PC-3 (cell line): ENCODE data around the gene CERKL. TPM values are rescaled to one million over a fixed set of nuclear protein-coding genes. Genes with fewer than 3 reads are reported as not detected.

Source experiments
- ATAC-seq: fragments of 200-7000 bp; cut with Tn5 transposase; 2 replicates; pipeline ENCODE4 v1.9.1; 2020; ENCODE audit warnings: mild to moderate bottlenecking, moderate library complexity
- BruUV-seq: library from RNA; stranded (reverse); fragments of 400-500 nt; replicated peaks from 2 replicates; lab custom pipeline; 2021; lab: Mats Ljungman, UMichigan
- CTCF ChIA-PET: fragments of 300-600 bp; sonication (Branson Sonifier 250); formaldehyde crosslinking; loops from one replicate; lab custom pipeline; 2022; ENCODE audit warnings: antibody characterized with exemption; lab: Charles Lee
- POLR2A ChIA-PET: fragments of 300-600 bp; sonication (Branson Sonifier 250); formaldehyde crosslinking; loops from one replicate; lab custom pipeline; 2022; ENCODE audit warnings: antibody characterized with exemption; ENCODE audit not compliant: unreplicated experiment; lab: Charles Lee
- DNase-seq: peaks from one replicate; pipeline ENCODE4 v3.0.0-alpha.2; 2015
- H2AFZ ChIP-seq: fragments of 300-600 bp; sonication (generic); 2 replicates; pipeline ENCODE4 v1.6.0; 2016; ENCODE audit warnings: antibody characterized with exemption, low read length
- H3F3A ChIP-seq: fragments of 300-600 bp; sonication (generic); one replicate; pipeline ENCODE4 v1.6.0; 2017; ENCODE audit warnings: antibody characterized with exemption, low read length, control low read depth, mild to moderate bottlenecking; ENCODE audit not compliant: unreplicated experiment
- H3K27ac ChIP-seq: fragments of 300-600 bp; sonication (generic); 2 replicates; pipeline ENCODE4 v1.5.1; 2016; ENCODE audit warnings: mild to moderate bottlenecking, low read length
- H3K27me3 ChIP-seq: fragments of 300-600 bp; sonication (generic); 2 replicates; pipeline ENCODE4 v1.6.1; 2016; ENCODE audit warnings: low read length, mixed read lengths
- H3K36me3 ChIP-seq: fragments of 300-600 bp; sonication (generic); 2 replicates; pipeline ENCODE4 v1.6.1; 2016; ENCODE audit warnings: low read depth, mixed run types, low read length, mixed read lengths
- H3K4me1 ChIP-seq: fragments of 300-600 bp; sonication (generic); 2 replicates; pipeline ENCODE4 v1.5.1; 2016; ENCODE audit warnings: low read length; ENCODE audit not compliant: insufficient read depth
- H3K4me2 ChIP-seq: fragments of 300-600 bp; sonication (generic); 2 replicates; pipeline ENCODE4 v1.6.0; 2016; ENCODE audit warnings: low read length
- H3K4me3 ChIP-seq: fragments of 300-600 bp; sonication (generic); 2 replicates; pipeline ENCODE4 v1.5.1; 2016; ENCODE audit warnings: mild to moderate bottlenecking, low read length, mixed read lengths
- H3K79me2 ChIP-seq: fragments of 300-600 bp; sonication (generic); 2 replicates; pipeline ENCODE4 v1.6.1; 2017; ENCODE audit warnings: low read length, mixed read lengths
- H3K9ac ChIP-seq: fragments of 300-600 bp; sonication (generic); 2 replicates; pipeline ENCODE4 v1.6.0; 2016; ENCODE audit warnings: mild to moderate bottlenecking, low read length
- H3K9me2 ChIP-seq: fragments of 300-600 bp; sonication (generic); replicated peaks from 2 replicates; pipeline ENCODE4 v1.6.1; 2016; ENCODE audit warnings: mixed run types, low read length, mixed read lengths
- H3K9me3 ChIP-seq: fragments of 300-600 bp; sonication (generic); 2 replicates; pipeline ENCODE4 v1.6.1; 2016; ENCODE audit warnings: low read length, mixed read lengths
- H4K20me1 ChIP-seq: fragments of 300-600 bp; sonication (generic); 2 replicates; pipeline ENCODE4 v1.6.1; 2016; ENCODE audit warnings: low read length, mixed read lengths
- EZH2 ChIP-seq: fragments of 300-600 bp; sonication (generic); IDR thresholded peaks from one replicate; pipeline ENCODE4 v1.6.1; 2017; ENCODE audit warnings: antibody characterized with exemption, mild to moderate bottlenecking, low read length; ENCODE audit not compliant: unreplicated experiment
- EZH2phosphoT487 ChIP-seq: fragments of 300-600 bp; sonication (generic); IDR thresholded peaks from 2 replicates; pipeline ENCODE4 v1.6.1; 2018; ENCODE audit warnings: mild to moderate bottlenecking, antibody characterized with exemption, low read length, borderline replicate concordance
- intact Hi-C: fragments of 100-400 bp; cut with micrococcal nuclease; formaldehyde crosslinking; loops from 2 replicates; pipeline ENCODE4 v1.9.0; 2023
- total RNA-seq: library from RNA; depleted of rRNA; stranded (reverse); fragments of >200 nt; gene quantifications from 2 replicates; pipeline ENCODE4 v1.2.3, GENCODE V29; 2014
- TF ChIP-seq, protein P1 (sequence below): fragments of 300-600 bp; sonication (generic); conservative IDR thresholded peaks from 2 replicates; pipeline ENCODE4 v1.5.1; 2017; ENCODE audit warnings: antibody characterized with exemption, low read depth, mild to moderate bottlenecking, low read length

Gene CERKL
- total RNA-seq, 1 experiment from 2014 or later, result 0.98 TPM

DNA sequence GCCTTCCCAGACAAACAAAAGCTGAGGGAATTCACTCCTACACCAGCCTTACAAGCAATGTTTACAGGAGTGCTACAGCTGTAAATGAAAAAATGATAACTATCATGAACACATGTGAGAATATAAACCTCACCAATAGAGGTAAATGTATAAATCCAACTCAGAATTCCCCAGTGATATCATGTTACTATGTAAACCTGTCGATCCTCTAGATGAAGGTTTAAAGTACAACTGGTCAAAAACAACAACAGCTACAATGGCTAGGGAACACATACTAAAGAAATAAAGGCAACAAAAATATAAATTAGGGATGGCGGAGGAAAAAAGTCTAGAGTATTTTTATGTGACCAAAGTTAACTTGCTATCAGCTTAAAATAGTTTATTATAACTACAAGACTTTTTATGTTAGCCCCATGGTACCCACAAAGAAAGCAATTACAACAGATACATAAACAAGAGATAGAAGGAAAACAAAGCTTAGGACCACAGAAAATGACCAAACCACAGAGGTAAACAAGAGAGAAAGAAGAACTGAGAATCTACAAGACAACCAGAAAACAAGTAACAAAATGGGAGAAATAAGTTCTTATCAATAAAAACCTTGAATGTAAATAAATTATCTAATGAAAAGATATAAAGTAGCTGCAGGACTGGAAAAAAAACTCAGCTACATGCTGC is 8.3 kb downstream of the CERKL start:
- BruUV-seq, result no TSS peak
- DNase-seq (no peak), ATAC-seq (no peak)
- POLR2A ChIA-PET, result no interaction called here
- no peaks in the 10 kb centered on the region for H4K20me1 ChIP-seq
- H3K27ac ChIP-seq, result no peak overlapping the region
- H3K27me3 ChIP-seq, result no peaks in the 10 kb centered on the region
- H3K4me2 ChIP-seq, result no peak overlapping the region
- no peak overlapping the region for H3K9ac ChIP-seq
- H3F3A ChIP-seq, result no peaks in the 10 kb centered on the region
- no peaks in the 10 kb centered on the region for H3K9me2 ChIP-seq
- H3K79me2 ChIP-seq, result no peaks in the 10 kb centered on the region
- H3K9me3 ChIP-seq, result no peaks in the 10 kb centered on the region
- H3K36me3 ChIP-seq, result no peaks in the 10 kb centered on the region
- CTCF ChIA-PET, result no interaction called here
- H2AFZ ChIP-seq, result no peak overlapping the region
- intact Hi-C loops, result no loop called here
- TF ChIP-seq EZH2 (no peak), EZH2phosphoT487 (no peak)
- TF ChIP-seq, protein P1, sequence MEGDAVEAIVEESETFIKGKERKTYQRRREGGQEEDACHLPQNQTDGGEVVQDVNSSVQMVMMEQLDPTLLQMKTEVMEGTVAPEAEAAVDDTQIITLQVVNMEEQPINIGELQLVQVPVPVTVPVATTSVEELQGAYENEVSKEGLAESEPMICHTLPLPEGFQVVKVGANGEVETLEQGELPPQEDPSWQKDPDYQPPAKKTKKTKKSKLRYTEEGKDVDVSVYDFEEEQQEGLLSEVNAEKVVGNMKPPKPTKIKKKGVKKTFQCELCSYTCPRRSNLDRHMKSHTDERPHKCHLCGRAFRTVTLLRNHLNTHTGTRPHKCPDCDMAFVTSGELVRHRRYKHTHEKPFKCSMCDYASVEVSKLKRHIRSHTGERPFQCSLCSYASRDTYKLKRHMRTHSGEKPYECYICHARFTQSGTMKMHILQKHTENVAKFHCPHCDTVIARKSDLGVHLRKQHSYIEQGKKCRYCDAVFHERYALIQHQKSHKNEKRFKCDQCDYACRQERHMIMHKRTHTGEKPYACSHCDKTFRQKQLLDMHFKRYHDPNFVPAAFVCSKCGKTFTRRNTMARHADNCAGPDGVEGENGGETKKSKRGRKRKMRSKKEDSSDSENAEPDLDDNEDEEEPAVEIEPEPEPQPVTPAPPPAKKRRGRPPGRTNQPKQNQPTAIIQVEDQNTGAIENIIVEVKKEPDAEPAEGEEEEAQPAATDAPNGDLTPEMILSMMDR, result no peak
- H3K4me3 ChIP-seq, result no peak overlapping the region
- no peaks in the 10 kb centered on the region for H3K4me1 ChIP-seq

DNA sequence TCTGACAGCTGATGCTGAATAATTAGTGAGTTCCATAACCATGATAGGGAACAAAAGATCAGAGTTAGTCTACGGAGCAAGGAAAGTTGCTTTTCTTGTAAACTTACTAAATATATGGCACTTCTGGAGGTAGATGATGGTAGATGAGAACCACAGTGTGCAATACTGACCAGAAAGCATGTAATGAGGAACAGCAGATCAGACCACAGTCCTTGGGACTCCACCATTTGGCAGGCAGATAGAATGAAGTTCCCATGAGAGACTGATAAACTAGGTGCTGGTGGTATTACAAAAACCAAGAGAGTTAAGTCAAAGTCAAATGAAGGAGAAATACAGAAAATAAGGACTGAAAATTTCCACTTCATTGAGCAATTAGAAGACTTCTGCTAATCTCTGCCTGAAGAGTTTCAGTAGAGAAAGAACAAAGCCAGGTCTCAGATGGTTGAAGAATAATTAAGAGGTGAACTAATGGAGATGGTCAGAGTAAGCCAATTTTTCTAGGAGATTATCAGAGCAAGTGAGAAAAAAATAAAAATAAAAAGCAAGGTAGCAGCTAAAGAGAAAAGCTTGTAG is 10.4 kb downstream of the CERKL start:
- H3F3A ChIP-seq, result no peaks in the 10 kb centered on the region
- ChIA-PET CTCF (no interaction called here), POLR2A (no interaction called here)
- no peaks in the 10 kb centered on the region for H3K9me2 ChIP-seq
- no peak overlapping the region for H3K9ac ChIP-seq
- no peak overlapping the region for H2AFZ ChIP-seq
- H3K4me1 ChIP-seq, result no peaks in the 10 kb centered on the region
- no peaks in the 10 kb centered on the region for H3K36me3 ChIP-seq
- intact Hi-C loops, result no loop called here
- no peaks in the 10 kb centered on the region for H3K9me3 ChIP-seq
- H3K79me2 ChIP-seq, result no peaks in the 10 kb centered on the region
- no peaks in the 10 kb centered on the region for H4K20me1 ChIP-seq
- TF ChIP-seq EZH2phosphoT487 (no peak), EZH2 (no peak)
- TF ChIP-seq, protein P1, result no peak
- ATAC-seq (no peak), DNase-seq (no peak)
- no peak overlapping the region for H3K27ac ChIP-seq
- no peak overlapping the region for H3K4me2 ChIP-seq
- BruUV-seq, result no TSS peak
- H3K4me3 ChIP-seq, result no peak overlapping the region
- no peaks in the 10 kb centered on the region for H3K27me3 ChIP-seq

DNA sequence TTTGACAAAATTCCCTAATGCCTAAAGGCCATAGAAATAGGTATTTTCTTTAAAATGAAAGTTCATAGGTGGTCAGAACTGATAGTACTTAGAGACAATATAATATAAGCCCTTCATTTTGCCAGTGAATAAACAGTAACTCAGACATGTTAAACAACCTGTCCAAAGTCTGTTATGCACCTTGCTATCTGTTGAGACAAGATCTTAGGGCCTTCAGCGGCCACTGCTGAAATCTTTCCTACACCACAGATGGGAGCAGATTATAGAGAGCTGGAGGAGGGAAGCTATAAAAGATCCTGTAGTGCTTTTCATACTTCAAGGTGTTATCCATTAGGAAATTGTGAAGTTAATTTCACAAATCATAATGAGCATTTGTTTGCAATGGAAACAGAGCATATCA is 13.8 kb downstream of the CERKL start:
- no TSS peak for BruUV-seq
- ChIA-PET POLR2A (no interaction called here), CTCF (no interaction called here)
- Histone ChIP-seq H3K9me2 (no peaks in the 10 kb centered on the region), H3F3A (no peaks in the 10 kb centered on the region), H3K79me2 (no peaks in the 10 kb centered on the region), H3K9ac (no peak overlapping the region), H3K27me3 (no peaks in the 10 kb centered on the region), H3K4me2 (no peak overlapping the region), H4K20me1 (no peaks in the 10 kb centered on the region), H3K9me3 (no peaks in the 10 kb centered on the region), H3K4me1 (no peaks in the 10 kb centered on the region), H2AFZ (no peak overlapping the region), H3K36me3 (no peaks in the 10 kb centered on the region), H3K27ac (no peak overlapping the region), H3K4me3 (no peak overlapping the region)
- no peak for TF ChIP-seq EZH2
- TF ChIP-seq, protein P1, result no peak
- TF ChIP-seq EZH2phosphoT487, result no peak
- intact Hi-C loops, result no loop called here
- ATAC-seq (no peak), DNase-seq (no peak)
